H7 (cell line): ENCODE data around the gene ZBTB21. TPM values are rescaled to one million over a fixed set of nuclear protein-coding genes. Genes with fewer than 3 reads are reported as not detected.

Source experiments
- DNase-seq: peaks from one replicate; pipeline ENCODE4 v3.0.0; 2012
- H3K27me3 ChIP-seq: 2 replicates; pipeline ENCODE4 v1.6.0; 2011; ENCODE audit warnings: mild to moderate bottlenecking, low read length; ENCODE audit not compliant: control insufficient read depth, insufficient read depth
- H3K36me3 ChIP-seq: replicated peaks from 2 replicates; pipeline ENCODE4 v1.5.1; 2011; ENCODE audit warnings: low read length; ENCODE audit not compliant: control insufficient read depth, insufficient read depth
- H3K4me3 ChIP-seq: 2 replicates; pipeline ENCODE4 v1.5.1; 2011; ENCODE audit warnings: low read depth, mild to moderate bottlenecking, control low read depth, low read length, moderate library complexity; ENCODE audit not compliant: insufficient read depth
- total RNA-seq: library from RNA; depleted of rRNA; stranded (reverse); fragments of >200 nt; shearing (Covaris generic); gene quantifications from 2 replicates; pipeline ENCODE4 v1.2.3, GENCODE V29; 2014; rRNA removed

Gene ZBTB21
- total RNA-seq, 1 experiment from 2014 or later, result 12.1 TPM

GRCh38 chr21:41940431-41940830 lies 69.7 kb downstream of the ZBTB21 start:
- Histone ChIP-seq H3K36me3 (no peaks in the 10 kb centered on the region; the same call in 1 of the 2 replicates), H3K27me3 (no peaks in the 10 kb centered on the region), H3K4me3 (no peak overlapping the region)
- DNase-seq, result no peak

GRCh38 chr21:41939391-41939790 lies 70.8 kb downstream of the ZBTB21 start:
- Histone ChIP-seq H3K27me3 (no peaks in the 10 kb centered on the region), H3K4me3 (no peak overlapping the region), H3K36me3 (no peaks in the 10 kb centered on the region; the same call in 1 of the 2 replicates)
- DNase-seq, result no peak

Other genes with a start within 250 kb of the ZBTB21 start
- gene RIPK4, start 243.3 kb downstream of the ZBTB21 start, total RNA-seq, result 10.5 and 11.7 TPM in 2 replicates
- 6.7 and 8.4 TPM in 2 replicates for gene PRDM15, start 131.0 kb downstream of the ZBTB21 start, total RNA-seq
- gene C2CD2, start 56.3 kb downstream of the ZBTB21 start, total RNA-seq, result 9.8 and 12.5 TPM in 2 replicates
- gene UMODL1, start 61.0 kb upstream of the ZBTB21 start, total RNA-seq, result 0.73 TPM in 1 of 2 replicates, not detected in the other
- gene ABCG1, start 208.8 kb upstream of the ZBTB21 start, total RNA-seq, result 0.07 and 0.92 TPM in 2 replicates